ENCODE measurements around the gene UBE2Z. TPM values are rescaled to one million over a fixed set of nuclear protein-coding genes. Genes with fewer than 3 reads are reported as not detected.

UBE2Z gene
- total and polyA plus RNA-seq, 2 of the 8 experiments (the other 6 are each of a cell fraction or from before 2014, with no cell fraction given) = 73.4 to 75.9 TPM

GRCh38 chr17:48873696-48874443, 34.3 kb upstream of the UBE2Z start:
- no peak overlapping the region for H3K56ac ChIP-seq (replicated peaks; ENCODE audit: insufficient read length, low read depth, low read length)
- no peaks in the 10 kb centered on the region for H3K4me1 ChIP-seq (replicated peaks in 1 of 4; ENCODE audit: control insufficient read depth in 3 of 4, insufficient read depth in 4 of 4, low read length in 3 of 4)
- H3K23ac ChIP-seq (ENCODE audit: insufficient read length) = no peak overlapping the region
- no peak overlapping the region for H3K18ac ChIP-seq (ENCODE audit: extremely low read depth, low read length)
- H2BK12ac ChIP-seq (ENCODE audit: low read depth, low read length) = no peak overlapping the region
- POLR2A ChIA-PET (ENCODE audit: partially characterized antibody) = no interaction called here
- no peak overlapping the region for H4K8ac ChIP-seq (ENCODE audit: extremely low read depth, insufficient read depth, low read length)
- H2AK5ac ChIP-seq (ENCODE audit: low read depth, low read length) = no peak overlapping the region
- no peak for DNase-seq (ENCODE audit: low read depth in 1 of 2, low spot score in 2 of 2)
- H3K79me1 ChIP-seq (ENCODE audit: low read depth, low read length) = no peaks in the 10 kb centered on the region; the same call in 1 of the 2 replicates
- no peak overlapping the region for H2AFZ ChIP-seq (ENCODE audit: low read length)
- H3K36me3 ChIP-seq (ENCODE audit: control insufficient read depth in 2 of 4, insufficient read depth in 4 of 4, low read length in 3 of 4) = no peaks in the 10 kb centered on the region
- no peak overlapping the region for H3K9ac ChIP-seq (replicated peaks in 1 of 4; ENCODE audit: extremely low read depth in 1 of 4, low read depth in 3 of 4, low read length in 3 of 4)
- no peaks in the 10 kb centered on the region for H3K23me2 ChIP-seq (ENCODE audit: low read depth, low read length)
- H3K4me3 ChIP-seq (ENCODE audit: extremely low read depth in 1 of 4, insufficient read depth in 2 of 4, low read depth in 3 of 4, low read length in 4 of 4) = no peak overlapping the region
- no peak overlapping the region for H3K27ac ChIP-seq (ENCODE audit: low read depth, low read length)
- H3K4me2 ChIP-seq (ENCODE audit: insufficient read depth in 1 of 2, low read depth in 2 of 2, low read length in 2 of 2) = no peak overlapping the region
- H4K91ac ChIP-seq (replicated peaks; ENCODE audit: insufficient read length, low read length) = no peak overlapping the region
- CTCF ChIA-PET (ENCODE audit: partially characterized antibody) = interaction anchor here (0.6 to 88.5 kb wide), 5 partner anchors 9 to 1440 kb away, joined by 5 to 2590 read pairs (median 8); partner anchors contain the start of genes ATP5MC1, CALCOCO2 and TTLL6
- 93% methylated on average over 5 of the region's 5 CpGs; no CpG with 5 or more reads in 1 of the 2 experiments for WGBS, 2 experiments (ENCODE audit: extremely low coverage in 1 of 2, insufficient coverage in 1 of 2, insufficient read length in 1 of 2, insufficient replicate concordance in 2 of 2, low coverage in 1 of 2, low lambda C conversion rate in 2 of 2, missing lambda C conversion rate in 1 of 2)
- FAIRE-seq = no peak
- no peak overlapping the region for H3K14ac ChIP-seq (ENCODE audit: insufficient read length)
- H3K27me3 ChIP-seq (replicated peaks in 1 of 4; ENCODE audit: control insufficient read depth in 3 of 4, extremely low read depth in 1 of 4, insufficient read depth in 3 of 4, low read length in 3 of 4) = no peaks in the 10 kb centered on the region
- no peak overlapping the region for H4K5ac ChIP-seq (ENCODE audit: insufficient read length, low read depth, low read length)
- H2BK120ac ChIP-seq (replicated peaks; ENCODE audit: low read depth, low read length) = no peak overlapping the region
- no peak overlapping the region for H2BK15ac ChIP-seq (ENCODE audit: low read length)
- no peak overlapping the region for H3K4ac ChIP-seq (replicated peaks; ENCODE audit: insufficient read length, low read depth, low read length)
- H2BK20ac ChIP-seq (ENCODE audit: low read length) = no peak overlapping the region
- no peaks in the 10 kb centered on the region for H4K20me1 ChIP-seq (replicated peaks in 1 of 2; ENCODE audit: control insufficient read depth in 1 of 2, insufficient read depth in 2 of 2, low read length in 2 of 2)
- no peak overlapping the region for H2BK5ac ChIP-seq (ENCODE audit: low read depth, low read length)
- no peaks in the 10 kb centered on the region for H3K9me3 ChIP-seq (ENCODE audit: insufficient read depth in 2 of 2, low read depth in 1 of 2, low read length in 1 of 2)
- H3K79me2 ChIP-seq (ENCODE audit: control insufficient read depth in 1 of 2, insufficient read depth in 2 of 2, low read length in 2 of 2) = no peaks in the 10 kb centered on the region
- TF ChIP-seq PHF8 (conservative IDR thresholded peaks at IDR 0.05; ENCODE audit: low read depth, low read length) (no peak), GABPA (IDR thresholded peaks at IDR 0.05; ENCODE audit: borderline replicate concordance, insufficient read depth, low read length) (no peak), RFX5 (IDR thresholded peaks at IDR 0.05; ENCODE audit: borderline replicate concordance, low read depth, low read length) (no peak), POU5F1 (IDR thresholded peaks at IDR 0.05; ENCODE audit: low read depth, low read length) (no peak), ZNF274 (IDR thresholded peaks at IDR 0.05; ENCODE audit: borderline replicate concordance, extremely low read depth, low read length) (no peak), BCL11A (IDR thresholded peaks at IDR 0.05; ENCODE audit: low read depth in 2 of 2, low read length in 2 of 2) (no peak), CBX5 (IDR thresholded peaks at IDR 0.05; ENCODE audit: low read depth, low read length) (no peak), TAF7 (optimal IDR thresholded peaks at IDR 0.05; ENCODE audit: borderline replicate concordance, low read depth, low read length) (no peak), TBP (IDR thresholded peaks at IDR 0.05; ENCODE audit: low read depth, low read length) (no peak)
- TF ChIP-seq, protein P1, sequence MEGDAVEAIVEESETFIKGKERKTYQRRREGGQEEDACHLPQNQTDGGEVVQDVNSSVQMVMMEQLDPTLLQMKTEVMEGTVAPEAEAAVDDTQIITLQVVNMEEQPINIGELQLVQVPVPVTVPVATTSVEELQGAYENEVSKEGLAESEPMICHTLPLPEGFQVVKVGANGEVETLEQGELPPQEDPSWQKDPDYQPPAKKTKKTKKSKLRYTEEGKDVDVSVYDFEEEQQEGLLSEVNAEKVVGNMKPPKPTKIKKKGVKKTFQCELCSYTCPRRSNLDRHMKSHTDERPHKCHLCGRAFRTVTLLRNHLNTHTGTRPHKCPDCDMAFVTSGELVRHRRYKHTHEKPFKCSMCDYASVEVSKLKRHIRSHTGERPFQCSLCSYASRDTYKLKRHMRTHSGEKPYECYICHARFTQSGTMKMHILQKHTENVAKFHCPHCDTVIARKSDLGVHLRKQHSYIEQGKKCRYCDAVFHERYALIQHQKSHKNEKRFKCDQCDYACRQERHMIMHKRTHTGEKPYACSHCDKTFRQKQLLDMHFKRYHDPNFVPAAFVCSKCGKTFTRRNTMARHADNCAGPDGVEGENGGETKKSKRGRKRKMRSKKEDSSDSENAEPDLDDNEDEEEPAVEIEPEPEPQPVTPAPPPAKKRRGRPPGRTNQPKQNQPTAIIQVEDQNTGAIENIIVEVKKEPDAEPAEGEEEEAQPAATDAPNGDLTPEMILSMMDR (IDR thresholded peaks at IDR 0.05; ENCODE audit: control extremely low read depth in 1 of 3, insufficient read depth in 1 of 3, low read depth in 1 of 3, low read length in 3 of 3) = no peak
